Activated CD4-positive, alpha-beta T cell treated with anti-CD3 and anti-CD28 coated beads, Interleukin-2, amount 50 U/mL, for 48 hours (primary cell): Measurements from ENCODE around the gene PRDM16.

Experiments
- DNase-seq, 2 experiments: peaks; one replicate each; pipeline ENCODE4 v3.0.0-alpha.2; 2020

The PRDM16 gene

DNA sequence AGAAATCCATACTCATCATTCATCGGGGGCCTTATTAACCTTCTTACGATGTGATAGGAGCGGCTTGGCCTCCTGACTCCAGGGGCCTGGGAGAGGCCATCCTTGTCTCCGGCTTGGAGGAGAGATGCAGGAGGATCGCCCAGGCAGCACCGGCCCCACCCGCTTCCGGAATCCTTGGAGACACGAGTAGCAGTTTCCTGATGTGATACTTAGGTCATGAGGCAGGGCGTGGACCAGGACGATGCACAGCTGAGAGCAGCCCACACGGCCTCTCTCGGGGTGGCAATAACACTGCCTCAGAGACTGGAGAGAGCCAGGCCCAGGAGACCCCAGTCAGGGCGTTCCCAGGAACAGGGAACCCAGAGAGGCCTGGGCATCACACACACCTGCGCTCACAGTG is 221.9 kb downstream of the PRDM16 start:
- no peak for DNase-seq

DNA sequence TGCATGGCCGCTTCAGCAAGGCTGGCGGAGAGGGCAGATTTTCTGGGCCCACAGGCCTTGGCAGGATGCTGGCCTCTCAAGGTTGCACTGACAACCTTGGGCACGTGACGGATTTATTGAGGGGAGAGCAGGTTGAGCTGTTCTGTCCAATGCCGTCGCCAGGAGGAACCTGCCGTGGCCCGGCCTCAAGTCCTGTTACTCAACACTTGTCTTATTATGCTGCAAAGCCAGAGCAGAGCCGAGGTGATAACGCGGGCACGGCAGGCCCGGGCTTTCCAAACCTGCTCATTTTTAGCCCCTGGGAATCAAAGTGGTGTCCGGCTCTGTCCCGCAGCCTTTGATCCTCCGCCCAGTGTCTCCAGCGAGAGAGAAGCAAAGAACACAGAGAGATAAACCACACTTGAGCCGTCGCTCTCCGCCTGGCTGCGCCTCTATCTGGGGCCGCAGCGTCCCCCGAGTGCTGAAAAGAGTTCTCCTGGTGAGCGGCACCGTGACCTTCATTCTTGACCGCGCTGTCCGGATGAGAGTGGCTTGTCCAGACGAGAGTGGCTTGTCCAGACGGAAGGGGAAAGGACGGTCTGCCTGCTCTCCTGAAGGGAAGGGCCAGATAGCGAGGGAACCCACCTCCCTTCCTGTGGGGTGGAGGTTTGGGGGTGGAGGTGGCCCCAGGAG is 223.2 kb downstream of the PRDM16 start:
- no peak for DNase-seq

- no peak for DNase-seq
These were observed 224.0 kb downstream of the PRDM16 start for GRCh38 chr1:3292868-3293562.

DNA sequence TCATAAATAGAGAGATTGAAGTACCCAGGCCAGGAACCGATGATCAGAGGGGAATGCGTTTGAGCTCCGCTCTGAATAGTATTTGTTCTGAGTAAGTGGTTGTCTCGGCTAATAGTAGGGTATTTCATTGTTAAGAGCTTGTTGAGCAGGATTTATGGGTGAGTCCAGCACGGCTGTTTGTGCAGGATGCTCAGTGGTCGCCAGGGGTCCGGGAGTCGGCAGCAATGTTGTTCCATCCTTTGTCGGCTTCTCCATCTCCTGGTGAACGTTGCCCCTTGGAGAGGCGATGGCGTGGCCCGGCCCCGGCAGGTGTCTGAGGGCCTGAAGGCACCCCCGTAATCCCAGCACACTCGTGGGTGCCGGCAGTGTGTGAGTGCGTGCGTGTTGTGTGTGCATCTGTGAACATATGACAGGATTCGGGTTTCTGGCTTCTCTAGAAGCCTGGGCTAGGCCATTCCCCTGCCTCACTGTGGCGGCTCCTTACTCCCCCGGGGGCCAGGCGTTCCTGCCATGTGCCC is 224.6 kb downstream of the PRDM16 start:
- no peak for DNase-seq

DNA sequence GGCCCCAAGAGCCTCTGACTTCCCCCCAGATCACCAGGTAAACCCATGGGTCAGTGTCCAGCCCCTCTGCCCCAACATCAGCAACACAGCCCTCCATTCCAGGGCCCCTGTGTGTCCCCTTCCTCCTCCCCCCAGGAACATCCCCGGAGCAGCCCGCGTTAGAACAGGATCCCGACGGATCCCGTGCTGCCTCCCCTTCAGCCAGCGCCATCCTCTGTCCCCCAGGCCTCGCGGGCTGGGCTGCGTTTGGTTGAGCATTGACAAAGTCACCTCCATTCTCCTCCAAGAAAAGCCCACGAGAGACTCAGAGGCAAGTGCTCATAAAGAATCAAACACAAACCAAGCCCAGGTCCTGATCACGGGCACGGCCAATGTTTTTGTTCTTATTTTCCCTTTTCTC is 225.4 kb downstream of the PRDM16 start:
- no peak for DNase-seq

DNA sequence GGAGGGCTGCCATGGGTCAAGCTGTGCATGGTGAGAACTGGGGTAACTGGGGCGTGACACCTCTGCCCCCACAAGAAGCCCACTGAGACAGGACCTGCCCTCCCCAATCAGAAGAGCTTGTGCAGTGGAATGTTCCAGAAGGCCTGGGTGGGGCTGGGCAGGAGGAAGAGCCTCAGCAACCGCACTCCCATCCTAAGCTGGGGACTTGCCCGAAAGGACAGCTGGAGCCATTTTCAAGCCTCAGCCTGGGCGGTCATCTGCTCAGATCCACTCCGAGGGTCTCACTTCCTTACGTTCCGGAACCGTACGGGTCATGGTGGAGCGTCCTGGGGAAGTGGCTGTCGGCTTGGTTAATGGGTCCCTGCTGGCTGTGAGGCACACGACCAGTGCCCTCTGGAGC is 226.8 kb downstream of the PRDM16 start:
- no peak for DNase-seq

GRCh38 chr1:3296326-3296725 is 227.3 kb downstream of the PRDM16 start:
- no peak for DNase-seq

- no peak for DNase-seq
These were observed 227.8 kb downstream of the PRDM16 start for GRCh38 chr1:3296826-3297225.

GRCh38 chr1:3297756-3298155 is 228.8 kb downstream of the PRDM16 start:
- DNase-seq = no peak

- no peak for DNase-seq
These were observed 229.2 kb downstream of the PRDM16 start for GRCh38 chr1:3298197-3298596.

- no peak for DNase-seq
These were observed 235.2 kb downstream of the PRDM16 start for GRCh38 chr1:3304246-3304645.

DNA sequence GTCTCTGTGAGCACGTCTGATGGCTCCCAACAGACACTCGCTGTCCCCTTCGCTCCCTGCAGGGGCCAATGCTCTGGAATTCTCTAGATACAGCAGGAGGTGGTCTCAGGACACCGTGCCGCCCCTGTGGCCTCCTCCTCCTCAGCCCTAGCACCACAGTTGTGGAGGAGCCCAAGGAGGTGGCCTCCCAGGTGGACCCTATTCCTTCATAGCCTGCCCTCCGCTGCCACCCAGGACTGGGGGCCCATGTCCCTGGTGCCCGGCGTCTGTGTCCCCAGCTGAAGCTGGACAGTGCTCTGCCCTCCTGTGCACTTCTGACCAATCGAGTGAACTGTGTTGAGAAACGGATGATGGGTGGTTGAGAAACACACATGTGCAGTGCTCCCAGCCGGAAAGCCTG is 235.7 kb downstream of the PRDM16 start:
- DNase-seq = no peak

DNA sequence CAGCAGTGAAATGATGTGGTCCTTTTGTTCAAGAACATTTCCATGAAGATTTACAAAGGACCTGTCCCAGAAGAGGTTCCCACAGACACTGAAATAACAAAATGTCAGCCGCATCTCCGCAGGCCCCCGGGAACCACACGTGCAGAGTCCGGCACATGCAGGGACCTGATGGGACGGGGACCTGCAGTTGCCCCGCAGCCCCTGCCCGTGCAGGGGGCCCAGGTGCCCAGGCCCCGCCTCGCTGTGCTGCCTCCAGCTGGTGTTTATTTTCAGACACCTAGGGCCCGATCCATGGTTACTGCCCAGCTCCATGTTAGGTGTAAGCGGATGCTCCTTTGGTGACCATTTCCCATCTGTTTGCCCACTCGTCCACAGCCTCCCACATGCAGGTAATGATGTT is 236.2 kb downstream of the PRDM16 start:
- DNase-seq = no peak

- peak in 1 of 2 experiments; percentile 11 for DNase-seq
These were observed 237.7 kb downstream of the PRDM16 start for GRCh38 chr1:3306583-3307291.

- no peak for DNase-seq
These were observed 238.4 kb downstream of the PRDM16 start for GRCh38 chr1:3307359-3307758.

GRCh38 chr1:3308053-3308452 is 239.1 kb downstream of the PRDM16 start:
- no peak for DNase-seq

DNA sequence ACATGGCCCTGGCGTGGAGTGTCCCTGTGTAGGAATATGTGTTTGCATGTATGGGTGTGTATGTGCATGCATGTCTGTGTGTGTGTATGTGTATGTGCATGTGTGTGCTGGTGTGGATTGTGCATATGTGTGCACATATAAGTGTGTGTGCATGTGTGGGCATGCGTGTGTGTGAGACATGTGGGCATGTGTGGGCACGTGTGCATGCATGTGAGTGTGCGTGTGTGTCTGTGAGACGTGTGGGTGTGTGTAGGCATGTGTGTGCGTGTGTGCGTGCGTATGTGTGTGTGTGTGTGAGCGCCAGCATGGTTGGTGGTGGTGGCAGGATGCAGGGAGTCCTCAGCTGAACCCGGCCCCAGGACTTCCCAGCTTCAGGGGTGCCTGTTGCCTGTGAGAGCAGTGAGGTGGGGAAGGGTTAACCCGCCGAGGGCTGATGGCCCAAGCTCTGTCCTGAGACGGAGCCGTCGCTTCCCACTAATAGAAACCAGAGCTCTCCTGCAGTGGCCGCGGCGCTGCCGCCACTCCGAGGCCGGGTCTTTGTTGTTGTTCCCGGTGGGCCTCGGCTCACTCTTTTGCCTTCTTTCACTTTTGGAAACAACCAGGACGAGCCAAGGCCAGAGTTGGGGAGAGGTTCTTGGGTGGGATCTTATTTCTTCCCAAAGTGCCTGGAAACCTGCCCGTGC is 241.9 kb downstream of the PRDM16 start:
- DNase-seq = no peak

DNA sequence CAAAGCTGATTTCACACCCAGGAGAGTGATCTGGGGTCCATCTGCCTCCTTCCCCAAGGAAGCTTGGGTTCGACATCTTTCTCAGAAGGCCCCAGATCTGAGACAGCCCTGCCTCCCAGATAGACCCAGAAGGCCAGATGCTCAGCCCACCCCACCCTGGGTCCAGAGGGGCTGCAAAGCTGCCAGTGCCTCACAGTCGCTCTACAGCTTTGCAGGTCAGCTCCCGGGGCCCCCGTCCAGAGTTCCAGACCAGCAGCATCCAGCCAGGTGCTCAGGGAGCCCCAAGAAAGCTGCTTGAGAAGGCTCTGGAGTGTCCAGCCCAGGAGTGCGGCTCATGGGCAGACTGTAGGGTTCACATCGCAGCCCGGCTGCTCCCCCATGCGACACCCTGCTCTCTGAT is 242.7 kb downstream of the PRDM16 start:
- DNase-seq = no peak

- DNase-seq = no peak
These were observed 243.4 kb downstream of the PRDM16 start for GRCh38 chr1:3312310-3312897.

- DNase-seq = peak; percentile 70 to 79
These were observed 244.0 kb downstream of the PRDM16 start for GRCh38 chr1:3312898-3313575.

- DNase-seq = no peak
These were observed 244.6 kb downstream of the PRDM16 start for GRCh38 chr1:3313576-3313950.
